Activated naive CD4-positive, alpha-beta T cell treated with anti-CD3 and anti-CD28 coated beads for 36 hours (primary cell): ENCODE measurements around the gene CDK5RAP2. TPM values are rescaled to one million over a fixed set of nuclear protein-coding genes. Genes with fewer than 3 reads are reported as not detected.
"Not testable (repeated sequence)": the region's sequence is repeated elsewhere in the genome, so short reads cannot be mapped to it uniquely, and the experiment has no call there.

Experiments used
- CTCF ChIA-PET: fragments of 350-600 bp; sonication (Branson Sonifier 250); formaldehyde crosslinking; loops from one replicate; lab custom pipeline; 2021; ENCODE audit warnings: antibody characterized with exemption; lab: Charles Lee
- DNase-seq: peaks from one replicate; pipeline ENCODE4 v3.0.0-alpha.2; 2020
- H3K27ac Mint-ChIP-seq: one replicate; pipeline ENCODE4 v1.8.0; 2021; ENCODE audit warnings: mild to moderate bottlenecking, mixed read lengths
- H3K27me3 Mint-ChIP-seq: one replicate; pipeline ENCODE4 v1.8.0; 2021; ENCODE audit warnings: low read depth, mixed read lengths
- H3K36me3 Mint-ChIP-seq: one replicate; pipeline ENCODE4 v1.8.0; 2021; ENCODE audit warnings: low read depth, mixed read lengths
- H3K4me1 Mint-ChIP-seq: one replicate; pipeline ENCODE4 v1.8.0; 2021; ENCODE audit warnings: low read depth, mixed read lengths
- H3K4me3 Mint-ChIP-seq: one replicate; pipeline ENCODE4 v1.8.0; 2021; ENCODE audit warnings: mild to moderate bottlenecking, moderate library complexity, mixed read lengths
- H3K9me3 Mint-ChIP-seq: one replicate; pipeline ENCODE4 v1.8.0; 2021; ENCODE audit warnings: mixed read lengths
- intact Hi-C: fragments of 100-400 bp; cut with micrococcal nuclease; formaldehyde crosslinking; loops from one replicate; pipeline ENCODE4 v1.15.1; 2023
- total RNA-seq, 2 experiments: library from RNA; stranded (reverse); gene quantifications; one replicate each; pipeline ENCODE4 v1.2.3, GENCODE V29; 2021

CDK5RAP2 gene
- total RNA-seq, 2 experiments from 2014 or later, result 92.7 to 99.7 TPM

GRCh38 chr9:120536949-120537640, 42.9 kb downstream of the CDK5RAP2 start:
- intact Hi-C loops, result no loop called here
- peaks cover 60% of the 10 kb centered on the region for H3K36me3 Mint-ChIP-seq
- H3K27ac Mint-ChIP-seq, result no peak overlapping the region
- H3K9me3 Mint-ChIP-seq, result no peaks in the 10 kb centered on the region
- DNase-seq, result no peak
- CTCF ChIA-PET, result interaction anchor here (1.2 kb wide), 1 partner anchor 25 kb away, joined by 3 read pairs; no protein-coding TSS in a partner anchor
- H3K27me3 Mint-ChIP-seq, result no peaks in the 10 kb centered on the region
- no peak overlapping the region for H3K4me3 Mint-ChIP-seq
- no peaks in the 10 kb centered on the region for H3K4me1 Mint-ChIP-seq

DNA sequence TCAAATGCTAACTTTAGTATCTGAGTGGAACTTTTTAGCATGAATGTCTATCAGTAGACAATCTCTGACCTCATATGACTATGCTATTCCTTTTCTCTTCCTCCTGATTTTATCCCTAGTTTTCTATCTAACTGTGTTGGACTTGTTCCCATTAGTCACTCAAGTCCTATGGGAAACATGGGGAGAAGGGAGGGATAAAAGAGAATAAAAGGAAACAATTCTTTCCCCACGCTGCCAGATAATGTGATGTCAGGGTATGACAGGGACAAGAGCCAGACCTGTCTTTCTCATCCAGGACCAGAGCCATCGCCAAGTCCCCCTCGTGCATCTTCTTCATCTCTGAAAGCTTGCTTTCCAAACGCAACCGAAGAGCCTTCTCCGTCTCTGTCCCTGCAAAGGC, 43.9 kb downstream of the CDK5RAP2 start:
- Mint-ChIP-seq H3K4me3 (no peak overlapping the region), H3K27ac (no peak overlapping the region), H3K4me1 (no peaks in the 10 kb centered on the region), H3K9me3 (no peaks in the 10 kb centered on the region), H3K27me3 (no peaks in the 10 kb centered on the region), H3K36me3 (peaks cover 63% of the 10 kb centered on the region)
- no peak for DNase-seq
- intact Hi-C loops, result no loop called here
- CTCF ChIA-PET, result no interaction called here

GRCh38 chr9:120534266-120534665, 45.7 kb downstream of the CDK5RAP2 start:
- Mint-ChIP-seq H3K9me3 (no peaks in the 10 kb centered on the region), H3K36me3 (peaks cover 66% of the 10 kb centered on the region), H3K27ac (no peak overlapping the region), H3K4me3 (no peak overlapping the region), H3K27me3 (no peaks in the 10 kb centered on the region), H3K4me1 (no peaks in the 10 kb centered on the region)
- DNase-seq, result no peak
- intact Hi-C loops, result no loop called here
- CTCF ChIA-PET, result interaction anchor here (0.6 kb wide), 1 partner anchor 108 kb away, joined by 3 read pairs; no protein-coding TSS in a partner anchor

GRCh38 chr9:120532891-120533290, 47.1 kb downstream of the CDK5RAP2 start:
- no peak for DNase-seq
- CTCF ChIA-PET, result interaction anchor here (1.0 kb wide), 1 partner anchor 13 kb away, joined by 3 read pairs; no protein-coding TSS in a partner anchor
- Mint-ChIP-seq H3K27me3 (no peaks in the 10 kb centered on the region), H3K36me3 (peaks cover 73% of the 10 kb centered on the region), H3K4me1 (no peaks in the 10 kb centered on the region), H3K9me3 (no peaks in the 10 kb centered on the region), H3K4me3 (no peak overlapping the region), H3K27ac (no peak overlapping the region)
- intact Hi-C loops, result no loop called here

DNA sequence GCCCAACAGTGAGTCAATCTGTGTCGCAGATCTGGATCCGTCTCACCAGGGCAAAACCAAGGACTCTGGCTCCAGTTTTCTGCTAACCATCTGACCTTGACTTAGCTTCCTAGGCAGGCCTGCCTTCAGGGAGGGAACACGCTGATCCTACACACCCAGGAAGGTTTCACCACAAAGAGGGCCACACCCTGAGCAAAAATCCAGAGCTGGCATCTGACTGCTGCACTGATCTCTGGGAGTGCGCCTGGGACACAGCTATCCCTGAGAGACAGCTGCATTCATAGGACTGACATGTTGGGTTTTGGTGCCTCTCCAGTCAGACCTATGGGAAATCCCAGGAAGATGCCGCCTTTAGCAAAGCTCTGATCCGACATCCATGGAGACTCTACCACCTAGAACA, 47.5 kb downstream of the CDK5RAP2 start:
- Mint-ChIP-seq H3K27ac (no peak overlapping the region), H3K36me3 (peaks cover 75% of the 10 kb centered on the region), H3K9me3 (no peaks in the 10 kb centered on the region), H3K27me3 (no peaks in the 10 kb centered on the region), H3K4me3 (no peak overlapping the region), H3K4me1 (no peaks in the 10 kb centered on the region)
- intact Hi-C loops, result no loop called here
- CTCF ChIA-PET, result interaction anchor here (1.0 kb wide), 1 partner anchor 14 kb away, joined by 3 read pairs; no protein-coding TSS in a partner anchor
- DNase-seq, result no peak

DNA sequence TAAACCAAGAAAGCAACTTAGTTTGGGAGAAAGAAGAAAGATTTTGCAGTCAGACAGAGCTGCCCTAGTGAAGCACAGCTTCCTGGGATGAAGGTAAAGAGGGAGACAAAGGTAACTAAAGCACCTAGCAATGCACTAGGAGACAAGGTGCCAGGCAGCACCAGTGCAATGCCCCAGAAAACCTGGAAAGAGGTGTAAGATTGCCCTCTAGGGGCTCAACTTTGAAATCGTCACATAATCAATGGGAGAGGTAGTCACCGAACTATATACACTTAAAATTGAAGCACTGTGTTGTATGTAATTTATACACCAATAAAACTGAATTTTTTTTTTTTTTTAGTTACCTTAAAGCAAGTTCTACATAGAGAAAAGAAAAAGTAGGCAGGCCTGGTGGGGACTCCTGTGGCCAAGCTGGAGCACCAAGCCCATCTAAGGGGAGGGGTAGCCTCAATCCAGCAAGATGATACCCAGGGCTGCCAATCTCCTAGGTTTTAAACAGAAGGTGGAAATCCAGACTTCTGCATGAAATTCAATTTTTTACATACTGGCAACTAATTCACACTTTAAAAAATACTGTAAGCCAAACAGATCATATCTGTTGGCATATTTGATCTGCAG, 48.2 kb downstream of the CDK5RAP2 start:
- Mint-ChIP-seq H3K36me3 (peaks cover 75% of the 10 kb centered on the region), H3K4me1 (no peaks in the 10 kb centered on the region), H3K9me3 (no peaks in the 10 kb centered on the region), H3K4me3 (no peak overlapping the region), H3K27ac (no peak overlapping the region), H3K27me3 (no peaks in the 10 kb centered on the region)
- no peak for DNase-seq
- CTCF ChIA-PET, result interaction anchor here (0.7 to 0.8 kb wide), 4 partner anchors 22 to 75 kb away, joined by 3 to 7 read pairs (median 4); no protein-coding TSS in a partner anchor
- intact Hi-C loops, result no loop called here

DNA sequence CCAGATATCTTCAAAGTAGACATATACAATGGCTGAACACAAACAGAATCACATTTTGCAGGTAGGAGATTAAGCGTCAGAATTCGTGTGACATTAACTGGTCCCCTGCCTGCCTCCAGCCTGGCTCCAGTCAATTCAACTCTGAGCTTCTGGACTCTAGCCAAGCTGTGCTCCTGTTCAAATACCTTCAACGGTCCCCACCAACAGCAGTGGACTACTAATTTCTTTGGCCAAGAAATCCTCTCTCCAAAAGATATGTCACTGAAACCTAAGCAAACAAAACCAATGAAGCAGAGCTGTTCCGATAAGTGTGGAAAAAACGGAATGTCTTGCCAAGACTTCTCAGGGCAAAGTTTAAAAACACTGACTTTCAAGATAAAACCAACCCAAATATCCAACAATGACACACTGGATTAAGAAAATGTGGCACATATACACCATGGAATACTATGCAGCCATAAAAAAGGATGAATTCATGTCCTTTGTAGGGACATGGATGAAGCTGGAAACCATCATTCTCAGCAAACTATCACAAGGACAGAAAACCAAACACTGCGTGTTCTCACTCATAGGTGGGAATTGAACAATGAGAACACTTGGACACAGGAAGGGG, 49.6 kb downstream of the CDK5RAP2 start:
- DNase-seq, H3K27me3 Mint-ChIP-seq, intact Hi-C loops, H3K4me1 Mint-ChIP-seq, H3K4me3 Mint-ChIP-seq, H3K27ac Mint-ChIP-seq, H3K9me3 Mint-ChIP-seq: not testable (repeated sequence)
- CTCF ChIA-PET, result interaction anchor here (1.2 kb wide), 1 partner anchor 53 kb away, joined by 3 read pairs; no protein-coding TSS in a partner anchor
- H3K36me3 Mint-ChIP-seq, result peaks cover 77% of the 10 kb centered on the region

DNA sequence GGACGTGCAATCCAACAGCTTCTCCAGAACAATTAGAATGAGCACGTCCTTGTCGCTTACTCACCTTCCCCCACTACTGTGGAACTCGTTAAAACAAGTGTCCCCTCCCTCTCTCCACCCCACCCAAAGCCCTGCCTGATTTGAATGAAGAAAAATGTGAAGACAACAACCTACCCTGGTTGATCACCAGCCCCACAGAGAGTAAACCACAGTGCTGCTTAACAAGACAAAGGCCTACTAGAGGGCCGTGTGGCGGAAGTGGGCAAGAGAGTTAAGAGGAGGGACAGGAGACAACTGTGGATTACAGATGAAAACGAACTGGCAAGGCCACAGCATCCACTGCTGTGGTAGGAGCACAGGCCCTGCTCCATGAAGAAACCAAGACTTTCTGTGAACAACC, 51.1 kb downstream of the CDK5RAP2 start:
- CTCF ChIA-PET, result interaction anchor here (1.0 to 1.3 kb wide), 2 partner anchors 17 to 51 kb away, joined by 3 read pairs; no protein-coding TSS in a partner anchor
- H3K9me3 Mint-ChIP-seq, result no peaks in the 10 kb centered on the region
- no peaks in the 10 kb centered on the region for H3K27me3 Mint-ChIP-seq
- no peak for DNase-seq
- peaks cover 68% of the 10 kb centered on the region for H3K36me3 Mint-ChIP-seq
- H3K4me1 Mint-ChIP-seq, result no peaks in the 10 kb centered on the region
- intact Hi-C loops, result no loop called here
- no peak overlapping the region for H3K4me3 Mint-ChIP-seq
- no peak overlapping the region for H3K27ac Mint-ChIP-seq

DNA sequence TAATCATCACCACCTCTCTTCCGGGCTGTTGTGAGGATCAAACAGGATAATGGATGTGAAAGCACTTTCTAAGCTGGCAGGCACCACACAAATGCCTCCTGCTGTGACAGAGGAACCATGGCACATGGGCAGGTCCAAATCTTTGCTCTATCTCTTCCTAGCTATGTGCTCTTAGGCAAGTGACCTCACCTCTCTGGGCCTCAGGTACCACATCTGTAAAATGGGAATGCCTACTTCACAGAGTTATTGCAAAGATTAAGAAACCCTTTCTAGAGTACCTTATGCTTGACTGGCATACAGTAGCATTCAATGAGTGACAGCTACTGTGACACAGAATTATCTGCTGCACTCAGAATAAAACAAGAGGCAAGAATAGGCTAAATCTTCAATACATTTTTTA, 51.6 kb downstream of the CDK5RAP2 start:
- H3K27me3 Mint-ChIP-seq, result no peaks in the 10 kb centered on the region
- no peak for DNase-seq
- CTCF ChIA-PET, result interaction anchor here (1.0 to 1.3 kb wide), 2 partner anchors 15 to 51 kb away, joined by 3 read pairs; no protein-coding TSS in a partner anchor
- H3K4me3 Mint-ChIP-seq, result no peak overlapping the region
- no peaks in the 10 kb centered on the region for H3K9me3 Mint-ChIP-seq
- intact Hi-C loops, result no loop called here
- H3K36me3 Mint-ChIP-seq, result peaks cover 68% of the 10 kb centered on the region
- no peaks in the 10 kb centered on the region for H3K4me1 Mint-ChIP-seq
- H3K27ac Mint-ChIP-seq, result no peak overlapping the region

GRCh38 chr9:120526534-120526933, 53.4 kb downstream of the CDK5RAP2 start:
- Mint-ChIP-seq H3K27me3 (no peaks in the 10 kb centered on the region), H3K4me3 (no peak overlapping the region), H3K9me3 (no peaks in the 10 kb centered on the region), H3K4me1 (no peaks in the 10 kb centered on the region), H3K27ac (no peak overlapping the region), H3K36me3 (peaks cover 64% of the 10 kb centered on the region)
- no peak for DNase-seq
- CTCF ChIA-PET, result no interaction called here
- intact Hi-C loops, result no loop called here

DNA sequence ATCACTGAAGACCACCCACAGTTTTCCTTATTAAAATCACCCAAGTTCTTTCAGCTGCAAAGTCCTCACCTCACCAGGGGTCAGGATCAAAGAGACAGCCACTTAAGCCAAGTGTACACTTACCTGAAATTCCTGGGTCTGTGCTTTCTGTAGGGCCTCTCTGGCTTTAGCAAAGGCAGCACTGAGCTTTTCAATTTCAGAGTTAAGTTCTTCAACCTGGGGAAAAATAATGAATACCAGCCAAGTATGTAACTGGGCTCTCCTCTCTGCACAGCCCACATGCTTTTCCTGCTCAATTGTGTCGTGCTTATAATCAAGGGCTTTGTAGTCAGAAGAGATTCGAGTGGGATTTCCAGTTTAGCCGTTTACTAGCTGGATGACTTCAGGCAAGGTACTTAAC, 55.1 kb downstream of the CDK5RAP2 start:
- intact Hi-C loops, result no loop called here
- H3K9me3 Mint-ChIP-seq, result no peaks in the 10 kb centered on the region
- no peaks in the 10 kb centered on the region for H3K27me3 Mint-ChIP-seq
- no peaks in the 10 kb centered on the region for H3K4me1 Mint-ChIP-seq
- H3K27ac Mint-ChIP-seq, result no peak overlapping the region
- H3K4me3 Mint-ChIP-seq, result no peak overlapping the region
- CTCF ChIA-PET, result no interaction called here
- no peak for DNase-seq
- H3K36me3 Mint-ChIP-seq, result peaks cover 58% of the 10 kb centered on the region

DNA sequence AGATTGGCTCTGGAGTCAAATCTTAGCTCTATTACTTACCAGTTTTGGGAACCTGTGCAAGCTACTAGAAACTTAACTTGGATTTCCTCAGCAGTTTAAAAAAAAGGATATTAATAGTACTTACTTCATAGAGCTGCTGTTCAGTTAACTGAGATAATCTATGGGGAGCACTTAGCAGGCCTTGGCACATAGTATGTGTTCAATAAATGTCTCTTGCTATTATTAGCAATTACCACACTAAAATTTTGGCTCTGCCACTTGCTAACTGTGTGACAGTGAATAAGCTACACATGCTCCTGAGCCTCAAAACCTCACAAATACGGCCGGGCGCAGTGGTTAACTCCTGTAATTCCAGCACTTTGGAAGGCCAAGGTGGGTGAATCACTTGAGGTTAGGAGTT, 55.9 kb downstream of the CDK5RAP2 start:
- CTCF ChIA-PET, result no interaction called here
- no peak overlapping the region for H3K4me3 Mint-ChIP-seq
- no peak overlapping the region for H3K27ac Mint-ChIP-seq
- H3K27me3 Mint-ChIP-seq, result no peaks in the 10 kb centered on the region
- intact Hi-C loops, result no loop called here
- no peak for DNase-seq
- no peaks in the 10 kb centered on the region for H3K4me1 Mint-ChIP-seq
- peaks cover 59% of the 10 kb centered on the region for H3K36me3 Mint-ChIP-seq
- no peaks in the 10 kb centered on the region for H3K9me3 Mint-ChIP-seq
